HEK293 (cell line): Measurements from ENCODE around the gene PTPRK.

ENCODE experiments used
- CTCF ChIA-PET: fragments of 350-600 bp; formaldehyde crosslinking; extraction: SDS; loops from one replicate; lab custom pipeline; 2021; ENCODE audit warnings: antibody characterized with exemption; lab: Yijun Ruan, JAX
- POLR2A ChIA-PET: fragments of 300-600 bp; formaldehyde crosslinking; extraction: SDS; loops from one replicate; lab custom pipeline; 2020; ENCODE audit warnings: antibody characterized with exemption, inconsistent platforms; lab: Yijun Ruan, JAX
- H3K27ac ChIP-seq: fragments of 200-500 bp; sonication (Bioruptor generic); 2 replicates; pipeline ENCODE4 v1.5.1; 2014; ENCODE audit warnings: low read depth, low read length, control low read depth, inconsistent platforms; ENCODE audit errors: extremely low read depth
- H3K36me3 ChIP-seq, 2 experiments: fragments of 200-500 bp in 1 of 2; sonication (Bioruptor generic) in 1 of 2; 1 replicate in 1 of 2; 2 replicates in 1 of 2; pipeline ENCODE4 v1.5.1; 2014 to 2017; ENCODE audit warnings: inconsistent platforms in 2 of 2, low read length in 2 of 2; ENCODE audit not compliant: control insufficient read depth in 2 of 2, insufficient read depth in 1 of 2
- H3K4me1 ChIP-seq: fragments of 200-500 bp; sonication (Bioruptor generic); 2 replicates; pipeline ENCODE4 v1.5.1; 2014; ENCODE audit warnings: mild to moderate bottlenecking, low read length, inconsistent platforms; ENCODE audit not compliant: control insufficient read depth, insufficient read depth
- H3K4me3 ChIP-seq: 2 replicates; pipeline ENCODE4 v1.5.1; 2011; ENCODE audit warnings: low read depth, mild to moderate bottlenecking, control low read depth, low read length, moderate library complexity
- H3K9me3 ChIP-seq: fragments of 200-500 bp; sonication (Bioruptor generic); 2 replicates; pipeline ENCODE4 v1.5.1; 2014; ENCODE audit warnings: low read depth, low read length, inconsistent platforms; ENCODE audit not compliant: control insufficient read depth, insufficient read depth
- CTCF ChIP-seq: fragments of 450-650 bp; formaldehyde crosslinking; IDR thresholded peaks from 2 replicates; pipeline ENCODE4 v1.5.1; 2016; ENCODE audit warnings: missing biosample characterization, missing genetic modification characterization
- KLF1 ChIP-seq: fragments of 450-650 bp; formaldehyde crosslinking; IDR thresholded peaks from 2 replicates; pipeline ENCODE4 v1.5.1; 2016; ENCODE audit warnings: missing biosample characterization, missing genetic modification characterization
- PATZ1 ChIP-seq: fragments of 450-650 bp; formaldehyde crosslinking; IDR thresholded peaks from 2 replicates; pipeline ENCODE4 v1.5.1; 2016; ENCODE audit warnings: missing biosample characterization, missing genetic modification characterization
- PRDM1 ChIP-seq: fragments of 450-650 bp; formaldehyde crosslinking; IDR thresholded peaks from 2 replicates; pipeline ENCODE4; 2016; ENCODE audit warnings: missing biosample characterization, missing genetic modification characterization
- TCF7L2 ChIP-seq: IDR thresholded peaks from 2 replicates; pipeline ENCODE4 v1.6.1; 2011; ENCODE audit warnings: low read depth, mild to moderate bottlenecking, inconsistent platforms, low read length, moderate library complexity, borderline replicate concordance
- ZBTB1 ChIP-seq: fragments of 450-650 bp; formaldehyde crosslinking; IDR thresholded peaks from 2 replicates; pipeline ENCODE4 v1.5.1; 2016; ENCODE audit warnings: missing biosample characterization, missing genetic modification characterization
- ZBTB17 ChIP-seq: fragments of 450-650 bp; formaldehyde crosslinking; IDR thresholded peaks from 2 replicates; pipeline ENCODE4 v1.5.1; 2016; ENCODE audit warnings: missing biosample characterization, missing genetic modification characterization
- ZBTB44 ChIP-seq: fragments of 450-650 bp; IDR thresholded peaks from 2 replicates; pipeline ENCODE4 v1.5.1; 2018; ENCODE audit warnings: missing biosample characterization, mild to moderate bottlenecking, missing genetic modification characterization
- ZEB2 ChIP-seq: fragments of 450-650 bp; formaldehyde crosslinking; IDR thresholded peaks from 2 replicates; pipeline ENCODE4 v1.5.1; 2016; ENCODE audit warnings: missing biosample characterization, missing genetic modification characterization
- ZFP41 ChIP-seq: fragments of 450-650 bp; formaldehyde crosslinking; IDR thresholded peaks from 2 replicates; pipeline ENCODE4 v1.5.1; 2016; ENCODE audit warnings: missing biosample characterization, missing genetic modification characterization, borderline replicate concordance
- ZIC2 ChIP-seq: fragments of 450-650 bp; formaldehyde crosslinking; IDR thresholded peaks from 2 replicates; pipeline ENCODE4 v1.5.1; 2016; ENCODE audit warnings: missing biosample characterization, missing genetic modification characterization
- ZNF121 ChIP-seq: fragments of 450-650 bp; formaldehyde crosslinking; IDR thresholded peaks from 2 replicates; pipeline ENCODE4 v1.5.1; 2016; ENCODE audit warnings: missing biosample characterization, missing genetic modification characterization
- ZNF184 ChIP-seq: fragments of 450-650 bp; IDR thresholded peaks from 2 replicates; pipeline ENCODE4 v1.5.1; 2018; ENCODE audit warnings: missing biosample characterization, mild to moderate bottlenecking, missing genetic modification characterization
- ZNF23 ChIP-seq: fragments of 450-650 bp; formaldehyde crosslinking; IDR thresholded peaks from 2 replicates; pipeline ENCODE4 v1.5.1; 2016; ENCODE audit warnings: missing biosample characterization, missing genetic modification characterization, borderline replicate concordance
- ZNF311 ChIP-seq: fragments of 450-650 bp; formaldehyde crosslinking; IDR thresholded peaks from 2 replicates; pipeline ENCODE4 v1.5.1; 2017; ENCODE audit warnings: missing biosample characterization, missing genetic modification characterization, borderline replicate concordance
- ZNF37A ChIP-seq: fragments of 450-650 bp; IDR thresholded peaks from 2 replicates; pipeline ENCODE4 v1.5.1; 2018; ENCODE audit warnings: missing biosample characterization, missing genetic modification characterization
- ZNF514 ChIP-seq: fragments of 450-650 bp; formaldehyde crosslinking; IDR thresholded peaks from 2 replicates; pipeline ENCODE4 v1.5.1; 2016; ENCODE audit warnings: missing biosample characterization, missing genetic modification characterization
- ZNF558 ChIP-seq: fragments of 450-650 bp; formaldehyde crosslinking; IDR thresholded peaks from 2 replicates; pipeline ENCODE4 v1.5.1; 2016; ENCODE audit warnings: missing biosample characterization, missing genetic modification characterization
- ZNF645 ChIP-seq: fragments of 450-650 bp; formaldehyde crosslinking; IDR thresholded peaks from 2 replicates; pipeline ENCODE4; 2016; ENCODE audit warnings: missing biosample characterization, missing genetic modification characterization
- ZNF768 ChIP-seq: fragments of 450-650 bp; formaldehyde crosslinking; IDR thresholded peaks from 2 replicates; pipeline ENCODE4 v1.5.1; 2018; ENCODE audit warnings: missing biosample characterization, mild to moderate bottlenecking, missing genetic modification characterization
- TF ChIP-seq, protein P1 (sequence below): fragments of 450-650 bp; formaldehyde crosslinking; IDR thresholded peaks from 2 replicates; pipeline ENCODE4 v1.5.1; 2016; ENCODE audit warnings: missing biosample characterization, missing genetic modification characterization
- TF ChIP-seq, protein P2 (sequence below): fragments of 450-650 bp; formaldehyde crosslinking; IDR thresholded peaks from 2 replicates; pipeline ENCODE4 v1.5.1; 2016; ENCODE audit warnings: missing biosample characterization, missing genetic modification characterization
- TF ChIP-seq, protein P3 (sequence below): fragments of 450-650 bp; formaldehyde crosslinking; IDR thresholded peaks from 2 replicates; pipeline ENCODE4 v1.5.1; 2016; ENCODE audit warnings: missing biosample characterization, missing genetic modification characterization, borderline replicate concordance
- TF ChIP-seq, protein P4 (sequence below): fragments of 450-650 bp; formaldehyde crosslinking; IDR thresholded peaks from 2 replicates; pipeline ENCODE4 v1.5.1; 2017; ENCODE audit warnings: missing biosample characterization, missing genetic modification characterization

Gene PTPRK

GRCh38 chr6:128216917-128217316 lies 303.5 kb downstream of the PTPRK start (continued):
- TF ChIP-seq, protein P1, sequence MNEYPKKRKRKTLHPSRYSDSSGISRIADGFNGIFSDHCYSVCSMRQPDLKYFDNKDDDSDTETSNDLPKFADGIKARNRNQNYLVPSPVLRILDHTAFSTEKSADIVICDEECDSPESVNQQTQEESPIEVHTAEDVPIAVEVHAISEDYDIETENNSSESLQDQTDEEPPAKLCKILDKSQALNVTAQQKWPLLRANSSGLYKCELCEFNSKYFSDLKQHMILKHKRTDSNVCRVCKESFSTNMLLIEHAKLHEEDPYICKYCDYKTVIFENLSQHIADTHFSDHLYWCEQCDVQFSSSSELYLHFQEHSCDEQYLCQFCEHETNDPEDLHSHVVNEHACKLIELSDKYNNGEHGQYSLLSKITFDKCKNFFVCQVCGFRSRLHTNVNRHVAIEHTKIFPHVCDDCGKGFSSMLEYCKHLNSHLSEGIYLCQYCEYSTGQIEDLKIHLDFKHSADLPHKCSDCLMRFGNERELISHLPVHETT (tag by site-specific recombination) = no peak
- TF ChIP-seq TCF7L2 (no peak), ZBTB1 (tag by site-specific recombination) (no peak), ZNF768 (tag by site-specific recombination) (no peak), ZNF23 (tag by site-specific recombination) (no peak), ZNF514 (tag by site-specific recombination) (no peak), CTCF (tag by site-specific recombination) (no peak), ZBTB44 (tag by site-specific recombination) (no peak), PRDM1 (tag by site-specific recombination) (no peak), ZNF184 (tag by site-specific recombination) (no peak)
- TF ChIP-seq, protein P2, sequence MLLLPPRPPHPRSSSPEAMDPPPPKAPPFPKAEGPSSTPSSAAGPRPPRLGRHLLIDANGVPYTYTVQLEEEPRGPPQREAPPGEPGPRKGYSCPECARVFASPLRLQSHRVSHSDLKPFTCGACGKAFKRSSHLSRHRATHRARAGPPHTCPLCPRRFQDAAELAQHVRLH = no peak

GRCh38 chr6:128209771-128210170 lies 310.6 kb downstream of the PTPRK start:
- H3K4me3 ChIP-seq = no peak overlapping the region
- H3K4me1 ChIP-seq = peaks cover 19% of the 10 kb centered on the region; the same call in 1 of the 2 replicates
- ChIA-PET POLR2A (no interaction called here), CTCF (no interaction called here)
- H3K36me3 ChIP-seq = no peaks in the 10 kb centered on the region
- H3K27ac ChIP-seq = no peak overlapping the region
- no peaks in the 10 kb centered on the region for H3K9me3 ChIP-seq
- TF ChIP-seq, protein P3, sequence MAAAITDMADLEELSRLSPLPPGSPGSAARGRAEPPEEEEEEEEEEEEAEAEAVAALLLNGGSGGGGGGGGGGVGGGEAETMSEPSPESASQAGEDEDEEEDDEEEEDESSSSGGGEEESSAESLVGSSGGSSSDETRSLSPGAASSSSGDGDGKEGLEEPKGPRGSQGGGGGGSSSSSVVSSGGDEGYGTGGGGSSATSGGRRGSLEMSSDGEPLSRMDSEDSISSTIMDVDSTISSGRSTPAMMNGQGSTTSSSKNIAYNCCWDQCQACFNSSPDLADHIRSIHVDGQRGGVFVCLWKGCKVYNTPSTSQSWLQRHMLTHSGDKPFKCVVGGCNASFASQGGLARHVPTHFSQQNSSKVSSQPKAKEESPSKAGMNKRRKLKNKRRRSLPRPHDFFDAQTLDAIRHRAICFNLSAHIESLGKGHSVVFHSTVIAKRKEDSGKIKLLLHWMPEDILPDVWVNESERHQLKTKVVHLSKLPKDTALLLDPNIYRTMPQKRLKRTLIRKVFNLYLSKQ (tag by site-specific recombination) = no peak
- TF ChIP-seq ZBTB17 (tag by site-specific recombination) (no peak), ZEB2 (tag by site-specific recombination) (no peak), PATZ1 (tag by site-specific recombination) (no peak), ZFP41 (tag by site-specific recombination) (no peak), KLF1 (tag by site-specific recombination) (no peak), ZNF311 (tag by site-specific recombination) (no peak), ZNF645 (no peak), CTCF (tag by site-specific recombination) (no peak), ZIC2 (no peak), ZNF37A (tag by site-specific recombination) (no peak), ZNF121 (tag by site-specific recombination) (no peak), ZNF558 (no peak)
- TF ChIP-seq, protein P4, sequence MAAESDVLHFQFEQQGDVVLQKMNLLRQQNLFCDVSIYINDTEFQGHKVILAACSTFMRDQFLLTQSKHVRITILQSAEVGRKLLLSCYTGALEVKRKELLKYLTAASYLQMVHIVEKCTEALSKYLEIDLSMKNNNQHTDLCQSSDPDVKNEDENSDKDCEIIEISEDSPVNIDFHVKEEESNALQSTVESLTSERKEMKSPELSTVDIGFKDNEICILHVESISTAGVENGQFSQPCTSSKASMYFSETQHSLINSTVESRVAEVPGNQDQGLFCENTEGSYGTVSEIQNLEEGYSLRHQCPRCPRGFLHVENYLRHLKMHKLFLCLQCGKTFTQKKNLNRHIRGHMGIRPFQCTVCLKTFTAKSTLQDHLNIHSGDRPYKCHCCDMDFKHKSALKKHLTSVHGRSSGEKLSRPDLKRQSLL (tag by site-specific recombination) = no peak
